ENCODE results near the gene OR51B2. TPM values are rescaled to one million over a fixed set of nuclear protein-coding genes. Genes with fewer than 3 reads are reported as not detected.
A peak's percentile ranks its signal among the peaks of the same experiment; 100 is the strongest.
"Not testable (repeated sequence)": the region's sequence is repeated elsewhere in the genome, so short reads cannot be mapped to it uniquely, and the experiment has no call there.

Gene OR51B2
- total RNA-seq, 1 experiment from 2014 or later, result not detected

- CTCF ChIA-PET, result no interaction called here
- Mint-ChIP-seq H3K9me3 (ENCODE audit: low read depth, unreplicated experiment) (peaks cover 4% of the 10 kb centered on the region), H3K36me3 (ENCODE audit: insufficient read depth, unreplicated experiment) (no peaks in the 10 kb centered on the region), H3K4me3 (ENCODE audit: low read depth, unreplicated experiment) (no peak overlapping the region), H3K4me1 (ENCODE audit: low read depth, unreplicated experiment) (no peaks in the 10 kb centered on the region), H3K27me3 (ENCODE audit: unreplicated experiment) (peaks cover 41% of the 10 kb centered on the region), H3K27ac (ENCODE audit: unreplicated experiment) (no peak overlapping the region)
- no peak for DNase-seq
- BruUV-seq (replicated peaks), result no TSS peak
- intact Hi-C loops (cut with micrococcal nuclease; ENCODE audit: unreplicated experiment), result no loop called here
- TF ChIP-seq, protein P1, sequence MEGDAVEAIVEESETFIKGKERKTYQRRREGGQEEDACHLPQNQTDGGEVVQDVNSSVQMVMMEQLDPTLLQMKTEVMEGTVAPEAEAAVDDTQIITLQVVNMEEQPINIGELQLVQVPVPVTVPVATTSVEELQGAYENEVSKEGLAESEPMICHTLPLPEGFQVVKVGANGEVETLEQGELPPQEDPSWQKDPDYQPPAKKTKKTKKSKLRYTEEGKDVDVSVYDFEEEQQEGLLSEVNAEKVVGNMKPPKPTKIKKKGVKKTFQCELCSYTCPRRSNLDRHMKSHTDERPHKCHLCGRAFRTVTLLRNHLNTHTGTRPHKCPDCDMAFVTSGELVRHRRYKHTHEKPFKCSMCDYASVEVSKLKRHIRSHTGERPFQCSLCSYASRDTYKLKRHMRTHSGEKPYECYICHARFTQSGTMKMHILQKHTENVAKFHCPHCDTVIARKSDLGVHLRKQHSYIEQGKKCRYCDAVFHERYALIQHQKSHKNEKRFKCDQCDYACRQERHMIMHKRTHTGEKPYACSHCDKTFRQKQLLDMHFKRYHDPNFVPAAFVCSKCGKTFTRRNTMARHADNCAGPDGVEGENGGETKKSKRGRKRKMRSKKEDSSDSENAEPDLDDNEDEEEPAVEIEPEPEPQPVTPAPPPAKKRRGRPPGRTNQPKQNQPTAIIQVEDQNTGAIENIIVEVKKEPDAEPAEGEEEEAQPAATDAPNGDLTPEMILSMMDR (IDR thresholded peaks at IDR 0.05; ENCODE audit: unreplicated experiment), result no peak
These were observed 26.3 kb downstream of the OR51B2 start for GRCh38 chr11:5297721-5298323.

- CTCF ChIA-PET, result not testable (repeated sequence)
These were observed 29.6 kb downstream of the OR51B2 start for GRCh38 chr11:5294342-5294995.

DNA sequence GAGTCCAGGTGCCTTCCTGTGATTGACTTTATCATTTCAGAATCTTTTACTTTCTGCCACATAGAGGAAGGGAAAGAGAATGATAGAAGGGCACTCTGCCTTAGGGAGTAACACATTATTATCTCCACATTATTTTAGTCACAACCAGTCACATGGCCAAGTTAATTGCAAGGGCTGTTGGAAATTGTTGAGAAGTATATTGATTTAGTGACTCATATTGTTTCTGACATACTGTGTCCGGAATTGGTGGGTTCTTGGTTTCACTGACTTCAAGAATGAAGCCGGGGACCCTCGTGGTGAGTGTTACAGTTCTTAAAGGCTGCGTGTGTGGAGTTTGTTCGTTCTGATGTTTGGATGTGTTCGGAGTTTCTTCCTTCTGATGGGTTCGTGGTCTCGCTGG, 31.1 kb downstream of the OR51B2 start:
- H3K9me3 Mint-ChIP-seq (ENCODE audit: low read depth, unreplicated experiment), result no peaks in the 10 kb centered on the region
- H3K27ac Mint-ChIP-seq (ENCODE audit: unreplicated experiment), result no peak overlapping the region
- no peaks in the 10 kb centered on the region for H3K4me1 Mint-ChIP-seq (ENCODE audit: low read depth, unreplicated experiment)
- BruUV-seq (replicated peaks), result no TSS peak
- TF ChIP-seq, protein P1 (IDR thresholded peaks at IDR 0.05; ENCODE audit: unreplicated experiment), result no peak
- no peak for DNase-seq
- CTCF ChIA-PET, result no interaction called here
- intact Hi-C loops (cut with micrococcal nuclease; ENCODE audit: unreplicated experiment), result no loop called here
- H3K27me3 Mint-ChIP-seq (ENCODE audit: unreplicated experiment), result peaks cover 11% of the 10 kb centered on the region
- H3K36me3 Mint-ChIP-seq (ENCODE audit: insufficient read depth, unreplicated experiment), result no peaks in the 10 kb centered on the region
- no peak overlapping the region for H3K4me3 Mint-ChIP-seq (ENCODE audit: low read depth, unreplicated experiment)

More at GRCh38 chr11:5294342-5294995, 29.6 kb downstream of the OR51B2 start:
- BruUV-seq (replicated peaks); H3K36me3 Mint-ChIP-seq (ENCODE audit: insufficient read depth, unreplicated experiment); H3K27ac Mint-ChIP-seq (ENCODE audit: unreplicated experiment); DNase-seq; intact Hi-C loops (cut with micrococcal nuclease; ENCODE audit: unreplicated experiment); H3K4me3 Mint-ChIP-seq (ENCODE audit: low read depth, unreplicated experiment); H3K9me3 Mint-ChIP-seq (ENCODE audit: low read depth, unreplicated experiment); H3K4me1 Mint-ChIP-seq (ENCODE audit: low read depth, unreplicated experiment): not testable (repeated sequence)
- H3K27me3 Mint-ChIP-seq (ENCODE audit: unreplicated experiment), result peaks cover 18% of the 10 kb centered on the region

DNA sequence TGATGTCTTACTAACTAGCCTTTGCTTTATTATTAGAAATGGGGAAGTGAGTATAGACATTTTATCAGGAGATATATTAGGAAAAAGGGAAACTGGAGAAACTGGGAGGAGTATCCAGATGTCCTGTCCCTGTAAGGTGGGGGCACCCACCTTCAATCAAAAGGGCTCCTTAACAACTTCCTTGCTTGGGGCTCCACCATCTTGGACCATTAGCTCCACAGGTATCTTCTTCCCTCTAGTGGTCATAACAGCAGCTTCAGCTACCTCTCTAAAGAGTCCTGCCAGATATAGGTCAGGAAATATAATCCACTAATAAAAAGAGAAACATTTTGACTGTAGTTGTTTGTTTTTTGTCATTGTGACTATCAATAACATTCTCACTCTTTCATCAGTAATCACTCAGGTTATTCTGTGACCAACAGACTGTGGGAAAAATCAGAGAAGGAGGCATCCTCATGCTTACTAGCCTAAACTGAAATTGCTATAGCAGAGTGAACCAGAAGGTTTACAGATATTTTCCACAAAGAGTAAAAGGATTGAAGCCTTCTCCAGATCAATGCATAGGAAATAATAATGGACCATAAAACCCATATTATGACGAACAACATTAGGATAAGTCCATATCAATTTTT, 32.8 kb downstream of the OR51B2 start:
- no TSS peak for BruUV-seq (replicated peaks)
- TF ChIP-seq, protein P1 (IDR thresholded peaks at IDR 0.05; ENCODE audit: unreplicated experiment), result peak; percentile 52
- Mint-ChIP-seq H3K4me1 (ENCODE audit: low read depth, unreplicated experiment) (no peaks in the 10 kb centered on the region), H3K4me3 (ENCODE audit: low read depth, unreplicated experiment) (no peak overlapping the region), H3K27ac (ENCODE audit: unreplicated experiment) (no peak overlapping the region), H3K27me3 (ENCODE audit: unreplicated experiment) (no peaks in the 10 kb centered on the region), H3K9me3 (ENCODE audit: low read depth, unreplicated experiment) (no peaks in the 10 kb centered on the region), H3K36me3 (ENCODE audit: insufficient read depth, unreplicated experiment) (no peaks in the 10 kb centered on the region)
- CTCF ChIA-PET, result no interaction called here
- intact Hi-C loops (cut with micrococcal nuclease; ENCODE audit: unreplicated experiment), result loop anchor here (2.0 kb wide), 2 partner anchors 87 to 167 kb away; no protein-coding TSS in a partner anchor
- DNase-seq, result peak; percentile 5
